GM04504 (cell line): ENCODE measurements around the gene DIP2A.
"Not testable (repeated sequence)": the region's sequence is repeated elsewhere in the genome, so short reads cannot be mapped to it uniquely, and the experiment has no call there.

Experiments used
- DNase-seq: peaks from one replicate; pipeline ENCODE4 v3.0.0-alpha.2; 2012; ENCODE audit warnings: low read depth

Gene DIP2A

DNA sequence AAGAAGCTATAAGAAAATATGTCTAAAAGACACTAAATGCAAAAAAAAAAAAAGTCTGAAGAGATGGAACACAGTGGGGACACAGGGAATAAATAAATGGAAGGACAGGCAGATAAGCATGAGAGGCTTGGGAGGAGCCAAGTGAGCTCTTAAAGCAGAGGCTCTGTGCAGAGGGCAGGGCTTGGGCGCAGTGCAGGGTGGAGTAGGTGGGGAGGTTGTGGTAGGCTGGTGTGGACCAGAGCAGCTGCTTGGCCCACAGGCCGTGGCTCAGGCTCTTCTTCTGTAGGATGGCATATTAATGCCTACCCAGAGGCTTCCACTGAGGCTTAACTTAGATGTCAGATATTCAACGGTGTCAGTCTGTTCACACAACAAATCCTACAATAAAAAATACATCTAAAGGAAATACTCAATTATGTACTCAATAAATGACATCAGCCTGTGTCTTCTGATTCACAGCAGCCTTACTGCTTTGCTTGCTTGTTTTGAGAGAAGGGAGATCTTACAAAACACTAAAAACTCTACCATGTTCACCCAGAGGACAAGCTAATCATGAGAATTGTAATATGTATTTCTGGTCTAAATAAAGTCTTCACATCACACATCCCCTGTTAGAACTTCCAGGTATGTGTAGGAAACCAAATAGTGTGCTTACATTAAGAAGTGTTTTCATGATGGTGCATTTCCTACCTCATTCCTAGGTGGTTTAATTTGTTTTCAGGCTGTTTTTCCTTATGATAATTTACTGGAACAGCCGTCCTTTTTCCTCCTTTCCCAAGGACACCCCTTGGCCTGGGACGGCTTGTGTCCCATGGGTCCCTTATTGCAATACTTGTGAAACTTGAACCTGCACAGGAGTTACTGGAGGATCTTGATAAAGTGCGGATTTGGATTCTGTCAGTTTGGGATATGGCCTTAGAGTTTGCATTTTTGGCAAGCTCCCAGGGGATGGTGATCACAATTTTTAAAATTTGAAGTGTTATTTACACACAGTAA, 24.9 kb downstream of the DIP2A start:
- no peak for DNase-seq

DNA sequence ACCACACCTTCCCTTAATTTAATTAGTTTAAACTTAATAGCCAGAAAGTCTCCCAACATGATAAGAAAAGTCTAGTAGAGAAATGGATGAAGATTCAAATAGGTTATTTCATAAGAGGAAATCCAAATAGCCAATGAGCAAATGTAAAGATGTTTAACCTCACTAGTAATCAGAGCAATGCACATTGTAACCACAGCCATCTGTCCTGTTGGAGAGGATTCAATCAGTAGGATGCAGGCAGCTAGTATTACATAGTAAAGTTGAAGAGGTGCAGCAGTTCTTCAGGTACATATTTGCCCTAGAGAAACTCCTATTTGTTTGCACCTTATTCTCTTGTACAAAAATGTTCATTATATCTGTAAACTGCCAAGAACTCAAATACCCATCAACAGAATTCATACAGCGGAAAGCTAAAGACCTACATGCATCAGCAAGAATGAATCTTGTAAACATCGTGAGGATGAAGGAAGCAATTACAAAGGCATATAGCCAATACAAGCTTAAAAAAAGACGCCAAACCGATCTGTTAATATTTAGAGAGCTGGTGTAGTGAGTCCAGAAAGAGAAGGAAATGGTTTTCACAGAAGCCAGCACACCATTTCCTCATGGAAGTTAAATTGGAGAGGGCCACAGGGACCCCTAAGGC, 27.9 kb downstream of the DIP2A start:
- DNase-seq: no peak

DNA sequence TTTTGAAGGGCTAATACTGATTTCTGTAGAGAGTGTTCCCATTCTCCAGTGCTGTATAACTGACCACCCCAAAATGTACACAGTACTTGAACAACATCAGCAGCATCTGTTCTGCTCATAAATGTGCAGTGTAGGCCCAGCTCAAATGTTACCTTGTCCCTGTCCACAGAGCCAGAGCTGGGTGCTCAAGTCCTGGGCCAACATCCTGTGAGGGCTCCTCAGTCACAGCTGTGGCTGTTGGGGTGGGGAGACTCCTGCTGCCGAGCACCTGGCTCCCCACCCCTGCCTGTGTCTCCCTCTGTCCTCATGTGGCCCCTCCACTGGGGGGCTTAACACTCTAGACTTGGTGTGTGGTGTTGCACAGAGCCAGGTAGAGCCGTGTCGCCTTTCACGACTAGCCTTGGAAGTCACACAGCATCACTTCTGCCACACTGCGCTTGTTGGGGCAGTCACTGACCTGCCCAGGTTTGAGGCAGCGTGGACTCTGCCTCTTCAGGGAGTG, 30.5 kb downstream of the DIP2A start:
- no peak for DNase-seq

DNA sequence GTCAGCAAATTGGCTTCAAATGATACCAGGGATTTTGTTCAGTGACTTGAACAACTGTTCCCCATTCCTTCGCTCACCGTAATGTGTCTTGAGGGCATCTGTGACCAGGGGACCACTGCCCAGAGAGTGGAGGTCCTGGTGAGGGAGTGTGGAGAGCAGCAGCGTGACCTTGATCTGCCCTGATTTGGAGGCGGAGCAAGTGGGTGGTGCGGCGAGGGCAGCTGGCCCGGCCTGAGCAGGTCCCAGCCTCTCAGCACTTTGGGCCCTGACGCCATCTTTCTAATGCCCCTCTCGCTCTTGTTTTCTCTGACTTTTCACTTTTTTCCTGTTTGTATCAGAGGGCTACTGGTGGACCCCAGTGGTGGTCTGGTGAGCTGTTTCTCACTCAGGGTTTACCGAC, 31.1 kb downstream of the DIP2A start:
- no peak for DNase-seq

DNA sequence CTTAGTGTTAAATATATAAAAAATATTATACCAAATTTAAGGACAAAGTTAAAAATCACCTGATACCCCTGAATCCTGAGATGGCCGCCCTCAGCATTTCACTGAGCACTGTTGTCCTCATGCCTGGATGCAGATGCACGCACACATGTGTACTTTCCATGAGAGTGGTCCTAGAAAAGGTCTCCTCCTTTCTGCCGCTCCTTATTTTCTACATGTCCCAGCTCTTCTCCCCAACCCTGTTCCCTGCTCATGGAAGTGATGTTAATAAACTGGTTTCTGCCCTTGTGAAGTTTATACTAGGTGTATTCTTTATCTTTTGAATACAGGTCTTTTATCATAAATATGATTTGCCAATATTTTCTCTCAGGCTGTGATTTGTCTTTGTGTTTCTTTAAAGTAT, 32.9 kb downstream of the DIP2A start:
- DNase-seq: no peak

DNA sequence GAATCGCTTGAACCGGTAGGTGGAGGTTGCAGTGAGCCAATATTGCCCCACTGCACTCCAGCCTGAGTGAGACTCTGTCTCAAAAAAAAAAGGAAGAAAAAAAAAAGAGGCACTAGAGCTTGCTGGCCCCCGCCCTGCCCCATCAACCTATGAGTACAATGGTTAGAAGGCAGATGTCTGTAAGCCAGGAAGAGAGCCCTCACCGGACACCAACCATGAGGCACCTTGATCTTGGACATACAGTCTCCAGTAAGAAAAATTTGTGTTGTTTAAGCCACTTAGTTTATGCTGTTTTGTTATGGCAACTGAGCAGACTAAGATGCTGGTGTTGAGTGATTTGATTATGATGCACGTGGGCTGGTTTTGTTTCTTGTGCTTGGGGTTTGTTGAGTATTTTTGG, 34.2 kb downstream of the DIP2A start:
- DNase-seq: no peak

DNA sequence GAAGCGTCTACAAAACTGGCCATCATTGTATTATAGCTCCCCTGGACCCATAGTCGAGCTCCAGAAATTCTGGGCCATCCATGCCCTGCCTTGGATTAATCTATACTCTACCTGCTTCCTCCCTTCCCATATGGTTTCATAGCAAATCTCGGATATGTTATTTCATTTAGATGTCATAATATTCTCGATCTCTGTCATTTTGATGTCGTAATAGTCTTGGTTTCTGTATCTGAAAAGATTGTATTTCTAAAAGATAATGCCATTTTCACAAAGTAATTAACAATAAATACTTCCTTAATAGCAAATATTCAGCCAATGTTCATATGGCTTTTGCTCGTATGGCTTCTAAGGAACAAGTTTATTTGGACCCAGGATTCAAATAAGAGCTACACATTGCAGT, 35.1 kb downstream of the DIP2A start:
- no peak for DNase-seq

DNA sequence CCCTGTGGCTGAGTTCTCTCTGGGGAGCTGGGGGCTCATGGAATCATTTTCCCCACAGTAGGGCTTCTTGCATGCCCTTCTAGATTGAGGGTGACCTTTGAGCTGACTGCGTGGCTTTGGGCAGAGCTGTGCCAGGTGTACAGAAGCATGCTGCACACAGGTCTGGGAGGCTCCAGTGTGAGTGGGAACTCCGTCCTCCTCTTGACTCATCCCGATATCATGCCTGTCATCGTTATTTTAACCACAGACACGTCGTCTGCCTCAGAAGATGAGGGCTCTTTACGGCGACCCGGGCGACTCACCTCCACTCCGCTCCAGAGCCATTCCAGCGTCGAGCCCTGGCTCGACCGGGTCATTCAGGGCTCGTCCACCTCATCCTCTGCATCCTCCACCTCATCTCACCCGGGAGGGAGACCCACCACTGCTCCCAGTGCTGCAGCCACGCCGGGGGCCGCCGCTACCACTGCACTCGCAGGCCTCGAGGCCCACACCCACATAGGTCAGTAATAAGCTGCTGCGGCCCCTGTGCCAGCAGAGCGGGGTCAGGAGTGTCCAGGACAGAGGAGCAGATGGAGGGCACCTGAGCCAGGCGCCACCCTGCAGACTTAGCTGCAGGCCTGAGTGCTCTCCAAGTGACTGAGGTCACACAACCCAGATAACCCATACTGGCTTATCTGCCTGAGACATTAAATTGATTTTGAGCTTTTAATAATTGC, 39.8 kb downstream of the DIP2A start:
- no peak for DNase-seq

DNA sequence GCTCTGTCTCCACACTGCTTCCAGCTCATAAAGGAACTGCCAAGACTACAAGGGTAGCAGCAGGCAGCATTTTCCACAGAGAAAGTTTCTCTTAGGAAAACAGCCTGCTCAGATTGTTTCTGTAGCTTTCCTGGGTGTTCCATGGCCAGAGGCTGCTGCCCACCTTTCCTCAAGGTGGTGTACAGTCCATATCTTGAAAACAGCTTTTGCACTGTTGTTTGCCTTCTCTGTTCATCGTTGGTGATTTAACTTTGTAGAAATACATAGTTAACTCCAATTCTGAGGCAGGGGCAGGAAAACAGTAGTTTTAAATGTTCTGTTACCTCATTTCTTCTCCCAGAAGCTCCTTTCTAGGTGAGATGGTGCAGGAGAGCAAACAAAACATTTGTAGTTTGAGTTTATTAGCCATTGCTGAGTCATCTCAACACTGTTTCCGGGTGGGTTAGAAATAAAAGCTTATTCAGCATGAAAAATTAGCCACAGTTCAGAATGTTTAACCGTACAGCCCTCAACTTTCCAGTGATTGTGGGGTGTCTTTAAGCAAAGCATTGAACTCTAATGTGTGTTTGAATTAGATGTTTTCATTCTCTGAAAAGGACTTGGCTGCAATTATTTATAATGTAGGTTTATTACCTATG, 41.7 kb downstream of the DIP2A start:
- no peak for DNase-seq

DNA sequence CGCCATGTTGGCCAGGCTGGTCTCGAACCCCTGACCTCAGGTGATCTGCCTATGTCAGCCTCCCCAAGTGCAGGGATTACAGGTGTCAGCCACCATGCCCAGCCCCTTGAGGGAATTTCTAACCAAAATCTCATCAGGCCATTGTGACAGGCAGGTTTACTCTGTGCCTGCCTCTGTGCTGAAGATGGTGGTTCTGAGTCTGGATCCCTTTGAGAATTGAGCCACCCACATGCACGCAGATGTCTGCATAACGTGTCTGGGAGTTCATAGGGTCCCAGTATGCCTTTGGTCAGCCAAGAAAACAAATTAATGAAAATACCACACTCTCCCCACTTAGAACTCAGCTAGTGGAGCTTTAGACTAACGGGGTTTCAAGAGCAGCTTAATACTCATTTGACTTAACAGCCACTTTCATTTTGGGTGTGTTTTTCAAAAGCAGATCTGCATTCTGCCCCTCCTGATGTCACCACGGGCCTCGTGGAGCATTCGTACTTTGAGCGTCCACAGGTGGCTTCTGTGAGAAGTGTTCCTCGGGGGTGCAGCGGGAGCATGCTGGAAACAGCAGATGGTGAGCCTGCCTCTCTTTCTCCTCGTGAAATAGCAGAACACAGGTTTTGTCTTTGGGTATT, 45.3 kb downstream of the DIP2A start:
- no peak for DNase-seq

DNA sequence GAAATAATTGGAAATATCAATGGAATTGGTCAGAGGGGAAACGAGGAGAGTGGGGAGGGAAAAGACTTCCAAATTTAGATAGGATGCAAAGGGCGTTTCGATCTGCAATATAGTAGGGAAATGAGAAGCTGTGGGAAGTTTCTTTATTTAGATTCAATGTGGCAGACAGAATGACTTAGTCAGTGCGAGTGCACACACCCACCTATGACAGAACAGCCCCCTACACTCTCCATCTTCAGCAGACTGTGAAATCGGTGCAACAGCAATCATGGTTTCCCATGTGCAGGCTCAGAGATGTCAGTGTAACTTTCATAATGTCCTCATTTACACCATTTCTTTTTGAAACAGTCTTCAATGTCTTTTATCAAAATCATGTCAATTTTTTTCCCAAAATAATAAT, 46.0 kb downstream of the DIP2A start:
- DNase-seq: no peak

DNA sequence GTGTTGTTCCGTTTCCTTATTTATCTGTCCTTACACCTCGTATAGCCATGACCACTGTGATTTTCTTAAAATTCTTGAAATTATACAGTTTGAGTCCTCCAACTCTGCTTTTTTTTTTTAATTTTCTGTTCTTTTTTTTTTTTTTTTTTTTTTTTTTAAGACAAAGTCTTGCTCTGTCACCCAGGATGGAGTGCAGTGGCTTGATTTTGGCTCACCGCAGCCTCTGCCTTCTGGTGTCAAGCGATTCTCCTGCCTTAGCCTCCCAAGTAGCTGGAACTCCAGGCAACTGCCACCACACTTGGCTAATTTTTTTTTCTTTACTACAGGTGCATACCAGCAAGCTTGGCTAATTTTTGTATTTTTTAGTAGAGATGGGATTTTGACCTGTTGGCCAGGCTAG, 48.9 kb downstream of the DIP2A start:
- no peak for DNase-seq

DNA sequence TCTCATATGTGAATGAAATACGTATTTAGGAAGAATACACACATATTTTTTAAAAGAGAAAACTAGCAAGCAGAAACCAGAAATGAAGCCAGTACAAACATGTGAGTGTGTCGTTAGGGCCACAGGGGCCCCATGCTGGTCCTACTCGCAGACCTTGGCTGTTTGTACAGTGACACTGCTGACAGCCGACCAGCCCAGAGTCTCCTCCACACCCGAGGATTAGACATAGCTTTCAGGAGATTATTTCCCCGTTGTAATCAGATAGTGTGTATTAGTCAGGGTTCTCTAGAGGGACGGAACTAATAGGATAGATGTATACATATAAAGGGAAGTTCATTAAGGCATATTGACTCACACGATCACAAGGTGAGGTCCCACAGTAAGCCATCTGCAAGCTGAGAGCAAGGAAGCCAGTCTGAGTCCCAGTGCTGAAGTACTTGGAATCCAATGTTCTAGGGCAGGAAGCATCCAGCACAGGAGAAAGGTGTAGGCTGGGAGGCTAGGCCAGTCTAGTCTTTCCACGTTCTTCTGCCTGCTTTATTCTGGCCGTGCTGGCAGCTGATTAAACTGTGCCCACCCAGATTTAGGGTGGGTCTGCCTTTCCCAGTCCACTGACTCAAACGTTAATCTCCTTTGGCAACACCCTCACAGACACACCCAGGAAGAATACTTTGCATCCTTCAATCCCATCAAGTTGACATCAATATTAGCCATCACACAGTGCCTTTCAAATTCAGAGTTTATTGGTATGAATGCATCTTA, 51.2 kb downstream of the DIP2A start:
- DNase-seq: no peak

DNA sequence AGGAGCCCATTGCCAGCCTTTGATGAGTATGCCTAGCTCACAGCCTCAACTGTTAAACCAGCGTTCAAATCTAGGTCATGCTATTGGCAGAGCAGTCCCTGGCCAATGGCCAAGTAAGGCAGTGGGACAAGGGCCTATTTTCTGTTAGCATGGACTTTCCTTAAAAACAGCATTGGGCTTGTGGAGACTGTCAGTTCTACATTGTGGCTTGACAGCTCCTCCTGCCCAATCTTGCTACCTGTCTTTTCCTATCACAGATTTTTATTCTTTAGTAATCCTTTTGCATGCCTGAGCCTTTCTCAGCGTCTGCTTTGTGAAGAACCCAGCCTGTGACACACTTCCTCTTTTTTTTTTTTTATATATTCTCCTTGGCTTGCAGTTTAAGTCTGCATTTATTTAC, 56.4 kb downstream of the DIP2A start:
- no peak for DNase-seq

DNA sequence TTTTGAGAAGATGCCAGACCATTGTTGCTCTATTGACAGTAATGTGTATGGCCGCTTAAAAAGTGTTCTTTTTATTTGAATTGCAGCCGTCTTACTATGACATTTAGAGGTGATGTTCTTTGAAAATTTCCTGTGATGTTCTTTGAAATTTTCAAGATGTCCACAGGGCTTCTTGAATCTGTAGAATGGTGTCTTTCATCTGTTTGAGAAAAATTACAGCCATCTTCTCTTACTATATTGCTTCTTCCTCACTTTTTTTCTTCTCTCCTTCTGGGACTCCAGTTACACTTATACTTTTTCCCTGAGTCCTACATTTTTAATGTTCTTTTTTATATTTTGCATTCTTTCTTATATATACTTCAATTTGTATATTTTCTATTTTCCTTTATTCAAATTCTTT, 57.4 kb downstream of the DIP2A start:
- DNase-seq: no peak

DNA sequence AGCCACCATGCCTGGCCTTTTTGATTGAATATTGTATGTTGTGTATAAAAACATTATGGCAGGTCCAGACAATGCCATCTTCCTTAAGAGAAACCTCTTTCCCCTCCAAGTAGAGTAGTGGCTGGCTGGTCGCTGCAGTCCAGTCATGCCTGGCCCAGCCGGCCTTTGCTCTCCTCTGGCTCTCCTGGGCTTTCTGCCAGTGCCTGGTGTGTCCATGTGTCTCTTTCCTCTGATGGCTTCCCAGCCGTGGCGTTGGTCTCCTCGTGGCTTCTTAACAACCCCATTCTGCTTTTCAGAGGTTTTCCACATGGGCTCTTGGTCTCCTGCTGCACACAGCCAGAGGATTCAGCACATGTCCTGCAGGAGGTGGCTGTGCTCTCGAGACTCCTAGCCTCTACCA, 58.7 kb downstream of the DIP2A start:
- peak; percentile 34 for DNase-seq

DNA sequence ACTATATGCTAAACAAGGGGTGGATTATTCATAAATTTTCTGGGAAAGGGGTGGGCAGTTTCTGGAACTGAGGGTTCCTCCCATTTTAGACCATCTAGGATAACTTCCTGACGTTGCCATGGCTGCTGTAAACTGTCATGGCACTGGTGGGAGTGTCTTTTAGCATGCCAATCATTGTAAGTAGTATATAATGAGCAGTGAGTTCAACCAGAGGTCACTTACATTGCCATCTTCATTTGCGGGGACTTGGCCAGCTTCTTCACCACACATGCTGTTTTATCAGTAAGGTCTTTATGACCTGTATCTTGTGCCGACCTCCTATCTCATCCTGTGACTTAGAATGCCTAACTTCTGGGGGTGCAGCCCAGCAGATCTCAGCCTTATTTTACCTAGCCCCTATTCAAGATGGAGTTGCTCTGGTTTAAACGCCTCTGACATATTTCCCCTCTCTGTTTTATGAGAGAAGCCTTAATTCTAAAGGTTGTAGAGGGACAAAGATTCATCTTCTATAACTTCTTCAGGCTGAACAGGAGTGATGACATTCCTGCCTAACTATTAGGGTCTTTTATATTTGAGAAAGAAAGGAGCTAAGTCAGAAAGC, 60.4 kb downstream of the DIP2A start:
- DNase-seq: no peak

DNA sequence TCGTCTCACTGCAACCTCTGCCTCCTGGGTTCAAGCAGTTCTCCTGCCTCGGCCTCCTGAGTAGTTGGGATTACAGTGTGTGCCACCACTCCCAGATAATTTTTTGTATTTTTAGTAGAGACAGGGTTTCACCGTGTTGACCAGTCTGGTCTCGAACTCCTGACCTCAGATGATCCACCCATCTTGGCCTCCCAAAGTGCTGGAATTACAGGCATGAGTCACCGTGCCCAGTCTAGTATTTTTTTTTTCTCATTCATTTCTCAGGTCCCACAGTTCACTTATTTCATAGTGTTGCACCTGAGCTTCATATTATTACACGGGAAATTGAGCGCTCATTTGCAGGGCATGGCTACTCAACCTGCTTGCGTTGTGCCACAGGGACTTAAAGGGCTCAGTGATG, 68.7 kb downstream of the DIP2A start:
- DNase-seq: not testable (repeated sequence)

DNA sequence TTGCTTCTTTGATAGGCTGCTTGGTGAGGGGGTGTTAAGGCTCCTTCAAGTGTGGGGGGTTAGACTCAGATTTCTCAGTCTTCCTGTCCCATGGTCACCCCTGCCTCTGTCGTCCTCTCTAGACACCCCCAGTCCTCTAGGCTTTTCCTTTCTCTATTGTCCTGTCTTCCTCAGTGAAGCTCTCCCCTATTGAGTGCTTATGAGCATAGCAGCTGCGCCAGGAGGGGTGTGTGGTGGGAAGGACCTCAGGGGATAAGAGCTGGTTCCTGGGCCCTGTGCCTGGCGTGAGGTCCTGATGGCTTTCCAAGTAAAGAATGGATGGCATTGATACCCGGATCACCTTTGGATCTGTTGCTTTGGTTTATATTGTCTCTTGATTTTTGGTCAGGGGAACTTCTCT, 69.1 kb downstream of the DIP2A start:
- no peak for DNase-seq

DNA sequence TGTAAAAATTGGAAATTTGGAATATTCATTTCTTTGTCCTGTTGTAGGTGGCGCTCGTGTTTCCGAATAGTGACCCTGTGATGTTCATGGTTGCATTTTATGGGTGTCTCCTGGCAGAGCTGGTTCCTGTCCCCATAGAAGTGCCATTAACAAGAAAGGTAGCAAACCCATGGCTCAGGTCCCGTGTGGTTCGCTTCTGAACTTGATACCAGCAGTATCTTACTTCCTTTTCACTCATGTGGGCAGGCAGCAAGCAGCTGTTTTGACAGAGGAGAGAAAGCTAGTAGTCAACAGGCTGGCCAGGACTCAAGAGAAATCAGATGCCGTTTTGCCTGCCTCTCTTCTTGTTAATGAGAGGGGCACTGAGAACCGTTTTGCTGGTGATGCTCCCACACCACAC, 73.4 kb downstream of the DIP2A start:
- no peak for DNase-seq

DNA sequence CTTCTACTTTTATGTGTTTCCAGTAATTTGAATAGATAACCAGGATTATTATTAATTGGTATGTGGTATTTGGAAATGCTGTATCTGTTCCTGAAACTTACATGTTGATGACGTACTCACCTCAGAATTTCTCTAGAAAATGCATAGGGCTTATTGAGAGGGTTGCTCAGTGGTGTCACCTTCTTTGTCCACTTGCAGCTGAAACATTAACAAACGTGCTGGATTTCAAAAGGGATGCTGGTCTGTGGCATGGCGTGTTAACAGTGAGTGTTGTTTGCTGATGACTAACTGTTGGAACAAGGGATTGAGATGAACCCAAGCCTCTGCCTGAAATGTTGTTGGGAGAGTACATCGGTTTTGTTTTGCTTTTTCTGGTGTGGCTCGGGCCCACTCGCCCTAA, 78.3 kb downstream of the DIP2A start:
- DNase-seq: no peak
